Kidney epithelial cell (primary cell): ENCODE results near the gene PRR15L. TPM values are rescaled to one million over a fixed set of nuclear protein-coding genes. Genes with fewer than 3 reads are reported as not detected.
"Not testable (repeated sequence)": the region's sequence is repeated elsewhere in the genome, so short reads cannot be mapped to it uniquely, and the experiment has no call there.

Source experiments
- DNase-seq: peaks from one replicate; pipeline ENCODE4 v3.0.0-alpha.2; 2010; ENCODE audit warnings: low read depth
- H3K27me3 ChIP-seq: 2 replicates; pipeline ENCODE4 v1.6.0; 2011; ENCODE audit warnings: low read length; ENCODE audit not compliant: control insufficient read depth, insufficient read depth
- H3K36me3 ChIP-seq: 2 replicates; pipeline ENCODE4 v1.5.1; 2011; ENCODE audit warnings: low read length; ENCODE audit not compliant: control insufficient read depth, insufficient read depth
- H3K4me3 ChIP-seq: 2 replicates; pipeline ENCODE4 v1.5.1; 2011; ENCODE audit warnings: low read depth, mild to moderate bottlenecking, control low read depth, low read length
- CTCF ChIP-seq: IDR thresholded peaks from 2 replicates; pipeline ENCODE4 v1.5.1; 2011; ENCODE audit warnings: mild to moderate bottlenecking, moderate library complexity, low read length, control low read depth, inconsistent platforms; ENCODE audit not compliant: insufficient read depth, poor library complexity, severe bottlenecking
- total RNA-seq: library from RNA; depleted of rRNA; stranded (reverse); fragments of >200 nt; gene quantifications from 2 replicates; pipeline ENCODE4 v1.2.3, GENCODE V29; 2015

PRR15L gene
- total RNA-seq, 1 donor from 2014 or later, result 0.92 TPM

GRCh38 chr17:47924785-47925677 is 32.7 kb downstream of the PRR15L start:
- no peak for DNase-seq
- Histone ChIP-seq H3K4me3 (no peak overlapping the region), H3K36me3 (no peaks in the 10 kb centered on the region), H3K27me3 (no peaks in the 10 kb centered on the region)
- no peak for TF ChIP-seq CTCF

- not testable (repeated sequence) for H3K27me3 ChIP-seq, H3K36me3 ChIP-seq, DNase-seq, H3K4me3 ChIP-seq
Observed at GRCh38 chr17:47919889-47920288, 37.8 kb downstream of the PRR15L start.

GRCh38 chr17:47918991-47919390 is 38.7 kb downstream of the PRR15L start:
- TF ChIP-seq CTCF, result no peak
- DNase-seq, result no peak
- H3K36me3 ChIP-seq, result no peaks in the 10 kb centered on the region
- no peaks in the 10 kb centered on the region for H3K27me3 ChIP-seq
- no peak overlapping the region for H3K4me3 ChIP-seq

- no peak for TF ChIP-seq CTCF
- H3K27me3 ChIP-seq, result no peaks in the 10 kb centered on the region
- DNase-seq, result no peak
- H3K36me3 ChIP-seq, result no peaks in the 10 kb centered on the region
- no peak overlapping the region for H3K4me3 ChIP-seq
Observed at GRCh38 chr17:47918006-47918405, 39.7 kb downstream of the PRR15L start.

- no peak overlapping the region for H3K4me3 ChIP-seq
- TF ChIP-seq CTCF, result no peak
- H3K27me3 ChIP-seq, result no peaks in the 10 kb centered on the region
- no peak for DNase-seq
- no peaks in the 10 kb centered on the region for H3K36me3 ChIP-seq
Observed at GRCh38 chr17:47917581-47917980, 40.1 kb downstream of the PRR15L start.

GRCh38 chr17:47916489-47917208 is 41.0 kb downstream of the PRR15L start:
- H3K4me3 ChIP-seq, result no peak overlapping the region
- no peaks in the 10 kb centered on the region for H3K27me3 ChIP-seq
- no peak for TF ChIP-seq CTCF
- DNase-seq, result no peak
- no peaks in the 10 kb centered on the region for H3K36me3 ChIP-seq
